Effector CD4-positive, alpha-beta T cell (primary cell): Measurements from ENCODE around the gene ARMC5.
"Not testable (repeated sequence)": the region's sequence is repeated elsewhere in the genome, so short reads cannot be mapped to it uniquely, and the experiment has no call there.

Experiments used
- DNase-seq: peaks from one replicate; pipeline ENCODE4 v3.0.0-alpha.2; 2020
- total RNA-seq: gene quantifications from one replicate; lab custom pipeline; 2026; lab: John Stamatoyannopoulos, UW

Gene ARMC5
- 47.7 reads per million, percentile 67 among the genes with 10 or more reads in this experiment for total RNA-seq

- peak; percentile 97 for DNase-seq
Measured at GRCh38 chr16:31458844-31459686, at the start of gene ARMC5. ARMC5 (plus strand) TSS chr16:31459501; CDS start chr16:31459525, 24 bp downstream.

- DNase-seq, result no peak
Measured at GRCh38 chr16:31410082-31410481, 49.2 kb upstream of the ARMC5 start.

GRCh38 chr16:31411024-31411844 is 48.1 kb upstream of the ARMC5 start:
- DNase-seq, result no peak

GRCh38 chr16:31412750-31413149 is 46.6 kb upstream of the ARMC5 start:
- DNase-seq, result no peak

GRCh38 chr16:31413381-31413780 is 45.9 kb upstream of the ARMC5 start:
- no peak for DNase-seq

GRCh38 chr16:31413943-31414342 is 45.4 kb upstream of the ARMC5 start:
- DNase-seq, result no peak

GRCh38 chr16:31414706-31415105 is 44.6 kb upstream of the ARMC5 start:
- DNase-seq, result no peak

GRCh38 chr16:31416371-31416770 is 42.9 kb upstream of the ARMC5 start:
- no peak for DNase-seq

GRCh38 chr16:31417036-31417435 is 42.3 kb upstream of the ARMC5 start:
- DNase-seq, result not testable (repeated sequence)

GRCh38 chr16:31417916-31418315 is 41.4 kb upstream of the ARMC5 start:
- DNase-seq, result no peak

GRCh38 chr16:31420037-31420436 is 39.3 kb upstream of the ARMC5 start:
- no peak for DNase-seq

- no peak for DNase-seq
Measured at GRCh38 chr16:31421587-31421986, 37.7 kb upstream of the ARMC5 start.

- no peak for DNase-seq
Measured at GRCh38 chr16:31423241-31423640, 36.1 kb upstream of the ARMC5 start.

- DNase-seq, result no peak
Measured at GRCh38 chr16:31423801-31424200, 35.5 kb upstream of the ARMC5 start.

- DNase-seq, result peak; percentile 23
Measured at GRCh38 chr16:31427441-31428278, 31.6 kb upstream of the ARMC5 start.

- no peak for DNase-seq
Measured at GRCh38 chr16:31428279-31428597, 31.1 kb upstream of the ARMC5 start, which contains the start of gene COX6A2. COX6A2 (minus strand) TSS chr16:31428360; CDS start chr16:31428325, 35 bp downstream.

GRCh38 chr16:31428638-31429247 is 30.6 kb upstream of the ARMC5 start:
- no peak for DNase-seq

GRCh38 chr16:31429314-31429713 is 30.0 kb upstream of the ARMC5 start:
- DNase-seq, result no peak

- DNase-seq, result no peak
Measured at GRCh38 chr16:31429796-31430195, 29.5 kb upstream of the ARMC5 start.

GRCh38 chr16:31430380-31431052 is 28.8 kb upstream of the ARMC5 start:
- DNase-seq, result no peak

- DNase-seq, result no peak
Measured at GRCh38 chr16:31435341-31436220, 23.7 kb upstream of the ARMC5 start.
